ENCODE measurements around the gene DAB1.

The DAB1 gene

DNA sequence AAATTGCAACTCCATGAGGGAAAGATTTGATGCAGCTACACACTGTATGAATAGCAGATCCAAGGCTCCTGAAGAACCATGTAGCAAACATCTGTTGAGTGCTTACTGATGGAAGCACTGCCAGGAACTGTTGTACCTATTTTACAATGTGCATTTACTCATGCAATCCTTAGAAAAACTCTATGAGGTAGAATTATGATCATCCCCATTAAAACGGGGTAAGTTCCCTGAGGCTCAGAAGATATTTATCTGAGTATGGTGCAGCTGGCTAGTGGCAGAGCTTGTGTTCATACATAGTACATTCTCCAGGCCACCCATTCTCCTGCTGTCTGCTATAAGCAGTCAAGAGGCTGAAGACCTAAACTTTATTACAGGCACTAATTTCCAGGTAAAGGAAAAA, 403.6 kb downstream of the DAB1 start:
- no peak for DNase-seq (ENCODE audit: low read depth)

DNA sequence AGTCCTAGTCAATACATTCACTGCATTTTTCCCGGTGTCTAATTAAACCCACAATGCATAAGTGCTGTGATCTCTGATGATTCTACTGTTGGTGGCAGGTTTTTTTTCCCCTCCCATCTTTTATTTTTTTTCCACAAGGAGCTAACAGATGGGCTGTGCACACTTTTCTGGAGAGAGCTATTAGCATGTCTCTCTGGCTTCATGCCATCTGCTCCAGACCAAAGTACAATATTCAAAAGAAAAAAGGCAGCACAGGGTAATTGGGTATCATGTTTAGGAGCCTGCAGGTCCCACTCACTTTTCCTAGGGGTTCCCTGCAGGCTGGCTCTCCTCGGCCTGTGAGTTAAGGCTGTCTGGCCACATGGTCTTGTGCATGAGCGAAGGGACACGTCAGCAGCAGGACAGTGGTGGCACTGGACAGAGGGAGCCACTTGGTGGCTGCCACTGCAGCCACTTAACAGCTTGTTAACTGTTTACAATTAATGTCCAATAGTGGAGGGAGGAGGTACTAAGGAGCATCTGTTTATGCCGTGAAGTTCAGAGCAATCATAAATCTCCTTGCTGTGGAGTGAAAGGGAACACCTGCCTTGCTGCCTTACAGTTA, 404.5 kb downstream of the DAB1 start:
- no peak for DNase-seq (ENCODE audit: low read depth)

DNA sequence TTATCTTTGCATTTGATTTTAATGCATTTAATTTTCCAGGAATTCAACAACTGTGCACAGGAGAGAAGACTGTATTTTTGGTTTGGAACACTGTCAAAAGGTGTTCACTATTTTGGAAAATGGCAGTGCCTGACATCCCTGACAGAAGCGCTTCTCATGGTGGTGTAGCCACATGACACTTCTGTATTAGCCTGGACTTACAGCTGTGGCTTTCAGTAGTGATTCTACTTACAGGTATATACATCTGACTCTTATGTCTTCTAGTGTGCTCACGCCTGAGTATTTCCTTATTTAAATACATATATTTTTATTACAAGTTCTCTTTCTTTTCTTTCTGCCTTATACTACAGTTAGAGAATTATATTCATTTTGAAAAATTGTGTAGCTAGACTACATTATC, 405.7 kb downstream of the DAB1 start:
- no peak for DNase-seq (ENCODE audit: low read depth)

DNA sequence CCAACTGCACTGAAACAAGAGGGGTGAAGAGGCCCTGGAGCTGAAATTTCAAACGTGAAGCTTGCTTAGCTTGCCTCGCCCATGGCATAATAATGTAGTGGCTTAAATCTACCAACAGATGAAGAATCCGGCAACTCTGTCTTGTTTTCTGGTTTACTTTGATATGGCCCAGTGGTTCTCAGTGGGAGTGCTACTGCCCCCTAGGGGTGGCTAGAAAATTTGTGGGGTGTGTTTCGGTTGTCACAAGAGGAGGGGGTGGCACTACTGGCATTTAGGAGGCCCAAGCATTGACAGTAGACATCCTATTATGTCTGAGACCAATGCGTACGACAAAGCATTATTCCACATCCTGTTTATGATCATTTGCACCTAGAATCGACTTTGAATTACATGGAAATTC, 406.1 kb downstream of the DAB1 start:
- no peak for DNase-seq (ENCODE audit: low read depth)

DNA sequence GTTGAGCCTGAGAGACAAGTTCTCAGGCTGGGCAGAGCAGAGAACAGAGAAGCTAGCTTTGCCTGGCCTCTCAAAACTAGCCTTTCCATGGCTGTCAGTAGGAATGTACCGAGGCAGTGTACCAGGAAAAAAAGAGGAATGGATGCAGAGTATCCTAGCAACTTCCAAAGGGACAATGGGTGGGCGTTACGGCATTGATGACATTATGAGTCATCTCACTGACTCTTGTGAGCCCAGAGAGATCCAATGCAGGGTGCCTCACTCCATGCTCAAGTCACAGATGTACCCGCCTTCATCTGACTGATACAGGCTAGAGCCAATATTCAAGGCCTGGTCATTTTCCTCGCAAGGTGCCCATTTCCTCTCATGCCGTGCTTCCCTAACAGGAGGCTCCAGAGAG, 406.7 kb downstream of the DAB1 start:
- no peak for DNase-seq (ENCODE audit: low read depth)

DNA sequence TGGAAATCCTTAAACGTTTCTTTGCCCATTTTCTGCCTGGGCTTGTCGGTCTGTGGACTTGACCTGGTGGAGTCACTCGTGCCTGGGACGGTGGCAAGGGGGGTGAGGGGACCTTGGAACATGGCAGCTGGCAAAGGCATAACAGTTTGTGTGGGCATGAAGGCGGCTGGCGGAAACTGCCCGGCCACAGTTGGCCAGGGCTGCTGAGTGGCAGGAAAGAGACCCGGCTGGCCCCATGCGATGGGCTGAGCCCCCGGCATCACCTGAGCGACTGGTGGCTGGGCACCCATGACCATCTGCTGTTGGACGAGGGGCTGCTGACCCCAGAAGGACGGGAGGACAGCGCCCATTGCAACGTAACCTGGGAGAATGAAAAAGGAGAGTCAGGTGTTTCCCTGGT, 408.8 kb downstream of the DAB1 start:
- no peak for DNase-seq (ENCODE audit: low read depth)

DNA sequence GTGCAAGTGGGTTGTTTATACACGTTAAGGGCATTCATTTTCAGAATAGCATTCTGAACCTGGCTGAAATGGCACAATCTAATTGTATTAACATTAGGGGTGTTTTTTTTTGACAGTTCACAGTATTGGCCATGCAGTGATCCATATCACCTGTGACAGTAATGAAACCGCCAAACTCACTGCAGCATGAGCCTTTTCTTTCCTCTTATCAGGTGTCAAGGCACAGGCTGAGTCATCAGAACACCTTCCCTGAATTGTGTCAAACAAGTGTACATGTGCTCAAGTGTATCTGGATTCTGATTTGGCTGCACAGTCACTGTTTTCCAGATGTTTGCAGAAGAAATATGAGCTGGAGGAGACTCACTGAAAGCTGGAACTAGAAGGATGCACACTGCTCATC, 410.3 kb downstream of the DAB1 start:
- no peak for DNase-seq (ENCODE audit: low read depth)

DNA sequence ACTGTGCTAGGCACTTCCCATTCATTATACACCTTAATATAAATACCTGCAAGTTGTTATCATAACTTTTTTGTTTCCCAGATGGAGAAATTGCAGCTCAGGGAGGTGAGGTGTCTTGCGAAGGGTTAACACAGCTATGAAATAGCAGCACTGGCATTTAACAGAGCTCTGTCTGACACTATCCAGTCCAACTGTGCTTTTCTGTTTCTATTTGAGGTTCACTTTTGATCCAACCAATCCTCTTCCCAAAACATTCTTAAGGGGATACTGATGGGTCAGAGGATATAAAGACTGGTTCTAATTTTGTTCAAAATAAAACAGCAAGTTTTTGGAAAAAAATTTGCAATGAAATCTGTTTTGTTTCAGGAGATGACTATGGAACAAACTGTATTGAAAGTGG, 411.5 kb downstream of the DAB1 start:
- DNase-seq (ENCODE audit: low read depth), result no peak

DNA sequence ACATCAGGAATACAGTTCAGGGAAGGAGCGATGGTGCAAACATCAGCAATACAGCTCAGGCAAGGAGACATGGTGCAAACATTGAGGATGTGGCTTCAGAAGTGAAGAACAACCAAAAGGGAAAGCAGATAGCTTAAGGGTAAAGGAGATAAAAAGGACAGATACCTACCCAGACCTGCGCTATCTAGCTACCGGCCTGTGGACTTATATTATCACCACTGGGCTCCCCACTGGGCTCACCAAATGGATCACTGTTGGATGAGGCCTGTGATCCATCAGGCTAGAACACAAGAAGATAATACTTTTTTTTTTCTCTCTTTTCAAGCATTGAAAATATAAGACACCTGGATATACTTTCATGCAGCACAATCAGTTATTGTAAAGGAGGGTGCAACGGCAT, 413.3 kb downstream of the DAB1 start:
- DNase-seq (ENCODE audit: low read depth), result no peak

DNA sequence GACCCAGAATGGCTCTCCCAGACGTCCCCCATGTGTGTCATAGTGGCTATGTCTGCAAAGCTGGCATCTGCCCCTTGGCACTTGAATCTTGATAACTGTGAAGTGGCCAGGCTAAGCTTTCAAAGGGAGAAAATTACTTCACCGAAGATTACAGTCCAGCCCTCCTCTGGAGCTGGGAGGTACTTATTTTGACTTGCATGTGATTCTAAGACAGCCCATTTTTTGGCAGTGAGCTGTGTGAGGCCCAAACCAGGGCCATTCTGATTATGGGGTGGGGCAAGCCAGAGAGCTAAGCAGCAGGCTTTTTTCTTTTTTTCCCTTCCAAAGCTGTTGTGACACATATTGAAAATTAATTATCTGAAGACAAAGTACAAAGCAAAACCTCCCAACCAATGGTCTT, 415.9 kb downstream of the DAB1 start:
- DNase-seq (ENCODE audit: low read depth), result no peak

DNA sequence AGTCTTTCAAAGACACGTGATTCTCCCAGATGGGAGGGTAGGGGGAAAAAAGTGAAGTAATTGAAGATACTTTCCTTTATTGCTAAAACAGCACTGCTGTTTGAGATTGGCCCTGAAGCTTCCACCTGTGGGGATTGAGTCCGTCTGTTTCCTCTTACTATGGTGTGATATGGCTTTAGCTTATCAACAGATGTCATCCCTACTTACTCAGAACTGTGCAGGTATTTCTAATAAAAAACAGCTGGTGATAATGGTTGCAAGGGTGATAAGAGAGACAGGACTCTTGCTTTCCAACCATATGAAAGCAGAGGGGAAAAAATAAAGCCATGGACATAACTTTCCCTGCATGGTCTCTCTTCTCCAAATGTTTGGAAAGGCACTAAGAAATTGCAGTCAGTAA, 416.4 kb downstream of the DAB1 start:
- no peak for DNase-seq (ENCODE audit: low read depth)

DNA sequence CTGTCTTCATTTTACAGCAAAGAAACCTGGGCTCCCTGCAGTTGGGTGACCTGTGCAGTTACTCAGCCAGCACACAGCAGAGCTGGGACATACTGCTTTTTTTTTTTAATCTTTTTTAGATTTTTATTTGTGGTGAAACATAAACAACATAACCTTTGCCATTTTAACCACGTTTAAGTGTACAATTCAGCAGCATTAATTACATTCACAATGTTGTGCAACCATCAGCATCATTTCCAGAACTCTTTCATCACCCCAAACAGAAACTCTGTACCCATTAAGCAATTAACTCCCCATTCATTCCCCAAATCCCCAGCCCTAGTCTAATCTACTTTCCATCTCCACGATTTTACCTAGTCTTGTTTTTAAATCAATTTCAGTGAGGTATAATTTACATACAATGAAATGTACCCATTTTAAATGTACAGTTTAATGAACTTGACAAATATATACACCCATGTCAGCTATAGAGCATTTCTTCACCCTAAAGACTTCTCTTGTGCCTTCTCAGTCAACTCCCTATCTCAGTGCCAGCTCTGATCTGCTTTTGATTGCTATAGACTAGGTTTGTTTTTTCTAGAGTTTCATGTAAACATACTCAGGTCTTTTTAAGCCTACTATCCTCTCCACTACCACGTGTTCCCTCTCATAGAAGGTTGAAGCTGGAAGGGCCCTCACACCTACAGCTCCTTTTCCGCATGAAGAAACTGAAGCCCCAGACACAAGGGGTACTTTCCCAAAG, 420.3 kb downstream of the DAB1 start:
- no peak for DNase-seq (ENCODE audit: low read depth)

DNA sequence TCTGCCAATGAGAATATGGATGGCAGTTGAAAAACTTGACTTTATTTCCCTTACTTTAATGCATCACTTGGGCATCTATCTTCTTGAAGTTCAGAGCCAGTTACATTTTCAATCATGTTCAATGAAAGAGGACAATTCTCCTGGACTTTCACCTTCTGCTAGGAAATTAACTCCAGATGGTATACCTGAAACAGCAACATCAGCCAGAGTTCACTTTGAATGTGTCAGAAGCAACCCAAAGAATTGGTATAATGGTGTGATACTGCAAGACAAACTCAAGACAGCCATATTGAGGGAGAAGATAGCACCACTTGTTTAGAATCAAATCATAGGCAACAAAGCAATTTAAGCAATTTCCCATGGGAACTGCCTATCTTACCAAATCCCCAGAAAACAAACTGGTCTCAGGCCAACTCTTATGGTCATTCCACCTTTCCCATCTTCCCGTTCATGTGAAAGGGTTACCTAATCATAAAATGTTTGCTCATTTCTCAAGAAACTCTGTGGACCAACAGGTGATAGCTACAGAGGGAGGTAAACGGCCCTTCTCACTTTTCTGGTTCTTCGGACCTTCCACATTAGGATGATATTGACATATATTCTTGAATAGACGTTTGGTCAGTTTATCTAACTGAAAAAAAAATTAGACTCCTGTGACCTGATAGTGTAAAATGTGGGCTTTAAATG, 428.3 kb downstream of the DAB1 start:
- no peak for DNase-seq (ENCODE audit: low read depth)

DNA sequence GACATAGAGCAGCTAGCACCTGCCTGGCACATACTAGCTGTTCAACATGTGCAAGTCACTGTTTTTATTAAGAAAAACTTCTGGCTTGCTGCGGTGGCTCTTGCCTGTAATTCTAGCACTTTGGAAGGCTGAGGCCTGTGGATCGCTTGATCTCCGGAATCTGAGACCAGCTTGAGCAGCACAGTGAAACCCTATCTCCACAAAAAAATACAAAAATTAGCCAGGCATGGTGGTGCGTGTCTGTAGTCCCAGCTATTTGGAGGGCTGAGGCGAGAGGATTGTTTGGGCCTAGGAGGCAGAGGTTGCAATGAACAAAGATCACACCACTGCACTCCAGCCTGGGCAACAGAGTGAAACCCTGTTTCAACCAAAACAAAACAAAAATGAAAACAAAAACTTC, 430.4 kb downstream of the DAB1 start:
- DNase-seq (ENCODE audit: low read depth), result no peak

DNA sequence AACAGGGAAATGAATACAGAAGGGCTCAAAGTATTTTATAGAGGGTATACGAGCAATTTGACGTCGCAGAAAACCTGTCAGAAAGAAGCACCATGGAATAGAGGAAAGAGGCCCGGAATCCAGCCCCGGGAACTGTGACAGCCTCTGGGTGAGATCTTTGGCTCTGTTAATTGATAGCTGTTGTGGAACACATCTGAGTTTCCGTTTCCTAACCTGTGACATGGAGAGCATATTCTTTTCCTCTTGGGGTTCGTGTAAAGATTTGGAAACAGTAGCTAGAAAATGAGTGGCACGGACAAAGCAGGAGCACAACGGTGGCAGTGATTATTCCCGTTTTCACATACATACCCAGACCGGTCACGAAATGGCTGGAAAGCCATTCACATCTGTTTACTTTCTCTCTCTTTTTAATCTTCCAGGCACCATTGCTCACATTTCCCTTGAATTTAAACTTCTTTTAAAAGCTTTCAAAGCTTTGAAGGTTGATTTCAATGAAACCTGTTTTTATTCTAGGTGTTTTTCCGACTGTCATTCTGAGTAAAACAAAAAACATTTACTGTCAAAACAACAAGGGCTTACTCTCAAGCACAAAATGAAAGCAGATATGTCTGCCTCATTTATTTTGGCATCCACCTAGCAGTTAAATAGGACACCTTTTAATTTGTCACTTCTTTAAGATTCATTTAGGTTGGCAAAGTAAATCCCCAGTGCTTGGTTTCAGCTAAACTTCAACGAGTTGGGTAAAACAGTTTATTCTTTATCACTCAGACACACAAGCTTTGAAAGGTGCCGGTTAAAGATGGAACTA, 431.3 kb downstream of the DAB1 start:
- DNase-seq (ENCODE audit: low read depth), result no peak

DNA sequence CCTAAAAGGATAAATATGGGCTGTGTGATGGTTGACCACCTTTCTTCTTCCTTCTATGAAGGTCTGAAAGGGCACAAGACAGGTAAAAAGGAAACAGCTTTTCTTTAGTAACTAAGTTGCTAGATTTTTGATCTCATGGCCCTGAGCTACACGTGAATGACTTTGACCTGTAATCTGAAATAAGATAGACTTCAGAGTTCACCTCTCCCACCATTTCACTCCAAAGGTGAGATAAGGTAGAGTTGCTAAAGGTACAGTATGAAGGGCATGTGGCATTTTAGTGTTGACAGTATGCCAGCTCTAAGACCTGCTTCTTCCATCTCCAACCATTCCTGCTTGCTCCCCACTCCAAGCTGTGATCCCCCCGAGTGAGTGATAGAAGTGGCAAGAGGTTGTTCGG, 432.3 kb downstream of the DAB1 start:
- no peak for DNase-seq (ENCODE audit: low read depth)

DNA sequence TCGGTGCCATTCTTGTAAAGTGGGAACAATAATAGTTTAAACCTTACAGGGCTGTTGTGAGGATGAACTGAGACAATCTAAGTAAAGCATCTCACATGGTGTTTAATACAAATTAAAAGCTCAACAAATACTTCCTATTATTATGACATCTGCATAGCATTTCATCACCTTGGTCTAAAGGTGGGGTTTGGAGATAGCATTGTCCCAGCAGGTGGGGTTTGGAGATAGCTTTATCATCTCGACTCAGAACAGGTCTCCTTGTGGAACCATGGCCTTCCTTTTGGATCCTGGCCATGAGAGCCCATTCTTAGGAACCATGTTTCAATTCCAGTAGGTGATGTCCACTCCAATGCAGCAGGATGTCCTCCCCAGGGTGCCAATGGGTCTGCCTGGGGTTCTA, 437.5 kb downstream of the DAB1 start:
- DNase-seq (ENCODE audit: low read depth), result no peak

DNA sequence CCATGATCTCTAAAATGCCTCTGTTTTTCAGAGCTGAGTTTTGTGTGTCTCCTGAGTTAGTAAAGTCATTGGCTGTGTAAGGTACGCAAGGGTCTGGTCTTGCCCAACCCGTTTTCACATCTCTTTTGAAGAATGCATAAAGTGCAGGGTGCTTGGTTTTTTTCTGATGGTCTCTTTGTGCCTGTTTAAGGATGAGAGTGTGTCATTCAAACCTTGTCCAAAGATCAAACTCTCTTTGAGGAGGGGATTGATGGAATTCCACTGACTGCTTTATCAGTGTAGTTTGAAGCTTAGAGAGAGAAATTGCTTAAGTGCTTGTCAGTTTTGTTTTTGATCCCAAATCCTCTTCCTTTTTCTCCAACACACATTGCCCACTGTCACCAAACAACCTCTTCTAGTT, 438.0 kb downstream of the DAB1 start:
- DNase-seq (ENCODE audit: low read depth), result no peak

DNA sequence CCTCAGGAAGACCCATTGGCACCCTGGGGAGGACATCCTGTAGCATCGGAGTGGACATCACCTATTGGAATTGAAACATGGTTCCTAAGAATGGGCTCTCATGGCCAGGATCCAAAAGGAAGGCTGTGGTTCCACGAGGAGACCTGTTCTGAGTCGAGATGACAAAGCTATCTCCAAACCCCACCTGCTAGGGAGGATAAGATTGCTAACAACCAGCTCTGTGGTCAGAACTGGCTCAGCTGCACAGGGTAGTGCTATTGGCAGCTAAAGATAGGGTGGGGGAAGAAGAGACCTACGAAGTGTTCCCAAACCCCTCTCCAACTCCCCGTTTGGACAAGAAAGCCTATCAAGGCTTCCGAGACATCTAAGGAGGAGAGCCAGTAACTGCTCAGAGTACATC, 440.4 kb downstream of the DAB1 start:
- no peak for DNase-seq (ENCODE audit: low read depth)

DNA sequence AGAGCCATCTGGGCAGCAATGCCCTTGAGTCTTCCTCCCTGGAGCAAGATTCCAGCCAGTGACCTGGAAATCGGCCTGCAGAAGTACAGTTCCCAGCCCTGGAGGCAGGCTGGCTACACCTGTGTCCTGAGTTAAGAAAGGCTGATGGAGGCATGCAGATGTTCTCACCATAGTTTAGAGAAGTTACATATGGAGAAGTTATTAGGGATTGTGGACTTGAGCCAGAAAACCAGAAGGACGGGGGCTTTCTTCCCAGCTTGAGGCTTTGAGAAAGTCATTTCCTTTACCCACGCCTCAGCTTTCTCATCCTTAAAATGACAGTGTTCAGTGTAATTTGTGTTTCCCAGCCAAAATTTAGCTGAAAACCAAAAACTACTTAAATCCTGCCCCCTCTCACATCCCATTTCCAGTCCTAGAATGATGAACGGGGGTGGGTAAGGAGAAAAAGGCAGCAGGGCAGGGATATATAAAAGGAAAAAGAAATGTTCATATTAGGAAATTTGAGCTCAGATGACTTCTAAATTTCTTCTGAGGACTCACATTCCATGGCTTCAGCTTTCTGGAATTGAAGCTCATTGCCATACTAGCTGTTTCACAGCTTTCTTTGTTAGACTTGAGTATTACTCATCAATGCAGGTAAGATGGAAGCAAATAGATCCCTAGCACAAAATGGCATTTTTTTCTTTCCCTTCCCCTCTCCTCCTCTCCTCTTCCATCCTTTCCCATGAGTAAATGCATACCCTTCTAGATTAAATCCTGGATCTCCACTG, 443.7 kb downstream of the DAB1 start:
- DNase-seq (ENCODE audit: low read depth), result no peak

DNA sequence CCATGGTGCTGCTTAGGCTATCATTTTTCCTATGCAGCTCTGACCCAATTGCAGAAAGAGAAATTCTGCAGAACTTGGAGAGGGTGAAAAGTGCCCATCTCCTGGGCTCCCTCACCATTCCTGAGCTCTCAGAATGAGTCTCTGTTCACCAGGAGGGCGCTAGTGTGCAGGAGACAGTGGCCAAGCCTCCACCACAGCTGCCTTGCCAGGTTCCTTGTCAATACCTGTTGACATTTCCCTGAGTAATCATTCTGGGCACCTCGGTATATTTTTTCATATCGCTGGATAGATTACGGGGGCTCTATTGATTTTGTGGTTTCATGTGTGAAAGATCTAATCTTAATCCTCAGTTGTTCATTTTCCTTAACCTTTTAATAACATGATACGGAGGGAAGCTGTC, 445.0 kb downstream of the DAB1 start:
- DNase-seq (ENCODE audit: low read depth), result no peak

DNA sequence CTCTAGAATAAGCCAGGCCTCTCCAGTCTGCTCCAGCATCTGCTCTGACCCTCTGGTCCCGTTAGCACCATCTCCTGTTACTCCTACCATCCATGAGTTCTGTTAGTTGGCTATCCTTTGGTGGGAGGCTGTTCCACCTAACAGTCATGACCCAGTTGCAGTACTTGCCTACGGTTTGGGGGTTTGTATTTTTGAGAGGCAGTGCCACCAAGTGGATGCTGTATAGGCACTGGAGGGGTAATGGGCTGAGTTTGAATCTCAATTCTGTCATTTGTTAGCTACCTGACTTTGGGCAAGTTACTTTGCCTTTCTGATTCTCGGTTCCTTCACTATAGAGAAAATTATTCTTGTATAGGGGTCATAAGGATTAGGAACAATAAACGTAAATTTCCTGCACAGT, 445.9 kb downstream of the DAB1 start:
- no peak for DNase-seq (ENCODE audit: low read depth)
